Measurements from ENCODE around the gene OR6B3. TPM values are rescaled to one million over a fixed set of nuclear protein-coding genes. Genes with fewer than 3 reads are reported as not detected.

OR6B3 gene
- total RNA-seq, 1 donor from 2014 or later, result not detected

GRCh38 chr2:240030379-240031094, 22.8 kb downstream of the OR6B3 start, which contains the start of gene OR6B2:
TSS of gene OR6B2 (minus strand) at chr2:240030429. CDS start at chr2:240030429, 0 bp downstream.
- H3K27me3 ChIP-seq (ENCODE audit: control insufficient read depth in 3 of 3, insufficient read depth in 3 of 3, low read length in 3 of 3), result peaks cover 15 to 22% (median 17%) of the 10 kb centered on the region in 3 donors
- no peak within 1 kb of the TSS for H3K4me3 ChIP-seq (ENCODE audit: low read length in 3 of 3)
- no peaks in the 10 kb centered on the region for H3K4me1 ChIP-seq (ENCODE audit: control insufficient read depth in 3 of 3, insufficient read depth in 3 of 3, low read length in 3 of 3)
- no peaks in the 10 kb centered on the region for H3K9me3 ChIP-seq (ENCODE audit: control insufficient read depth in 3 of 3, low read length in 3 of 3)
- H3K9ac ChIP-seq (ENCODE audit: low read depth in 1 of 3, low read length in 3 of 3), result no peak within 1 kb of the TSS
- no peak within 1 kb of the TSS for H3K27ac ChIP-seq (ENCODE audit: low read depth, low read length)
- no peaks in the 10 kb centered on the region for H3K36me3 ChIP-seq (ENCODE audit: control insufficient read depth in 3 of 3, insufficient read depth in 3 of 3, low read length in 3 of 3)

- Histone ChIP-seq H3K36me3 (ENCODE audit: control insufficient read depth in 3 of 3, insufficient read depth in 3 of 3, low read length in 3 of 3) (peaks cover 15 to 19% (median 18%) of the 10 kb centered on the region in 3 donors), H3K9me3 (ENCODE audit: control insufficient read depth in 3 of 3, low read length in 3 of 3) (no peaks in the 10 kb centered on the region), H3K27ac (ENCODE audit: low read depth, low read length) (peak overlapping the region; percentile 73), H3K4me3 (ENCODE audit: low read length in 3 of 3) (peak overlapping the region; percentile 75 to 99 (median 92)), H3K4me1 (ENCODE audit: control insufficient read depth in 3 of 3, insufficient read depth in 3 of 3, low read length in 3 of 3) (peaks cover 14 to 25% (median 16%) of the 10 kb centered on the region in 3 donors), H3K9ac (ENCODE audit: low read depth in 1 of 3, low read length in 3 of 3) (peak overlapping the region; percentile 83 to 99 (median 97)), H3K27me3 (ENCODE audit: control insufficient read depth in 3 of 3, insufficient read depth in 3 of 3, low read length in 3 of 3) (no peaks in the 10 kb centered on the region)
Measured at GRCh38 chr2:240024766-240025165, 28.6 kb downstream of the OR6B3 start.

GRCh38 chr2:240023792-240024191, 29.5 kb downstream of the OR6B3 start:
- H3K36me3 ChIP-seq (ENCODE audit: control insufficient read depth in 3 of 3, insufficient read depth in 3 of 3, low read length in 3 of 3), result peaks cover 21 to 24% (median 22%) of the 10 kb centered on the region in 3 donors
- no peaks in the 10 kb centered on the region for H3K27me3 ChIP-seq (ENCODE audit: control insufficient read depth in 3 of 3, insufficient read depth in 3 of 3, low read length in 3 of 3)
- peak overlapping the region; percentile 83 to 99 (median 97) for H3K9ac ChIP-seq (ENCODE audit: low read depth in 1 of 3, low read length in 3 of 3)
- peak overlapping the region; percentile 75 to 99 (median 92) for H3K4me3 ChIP-seq (ENCODE audit: low read length in 3 of 3)
- no peaks in the 10 kb centered on the region for H3K9me3 ChIP-seq (ENCODE audit: control insufficient read depth in 3 of 3, low read length in 3 of 3)
- H3K4me1 ChIP-seq (ENCODE audit: control insufficient read depth in 3 of 3, insufficient read depth in 3 of 3, low read length in 3 of 3), result peaks cover 14 to 25% (median 16%) of the 10 kb centered on the region in 3 donors
- no peak overlapping the region for H3K27ac ChIP-seq (ENCODE audit: low read depth, low read length)

GRCh38 chr2:240021488-240022104, 31.7 kb downstream of the OR6B3 start:
- H3K27ac ChIP-seq (ENCODE audit: low read depth, low read length), result no peak overlapping the region
- no peaks in the 10 kb centered on the region for H3K27me3 ChIP-seq (ENCODE audit: control insufficient read depth in 3 of 3, insufficient read depth in 3 of 3, low read length in 3 of 3)
- H3K4me1 ChIP-seq (ENCODE audit: control insufficient read depth in 3 of 3, insufficient read depth in 3 of 3, low read length in 3 of 3), result peaks cover 14 to 25% (median 16%) of the 10 kb centered on the region in 3 donors
- peaks cover 41 to 44% (median 43%) of the 10 kb centered on the region in 3 donors for H3K36me3 ChIP-seq (ENCODE audit: control insufficient read depth in 3 of 3, insufficient read depth in 3 of 3, low read length in 3 of 3)
- H3K4me3 ChIP-seq (ENCODE audit: low read length in 3 of 3), result no peak overlapping the region
- no peaks in the 10 kb centered on the region for H3K9me3 ChIP-seq (ENCODE audit: control insufficient read depth in 3 of 3, low read length in 3 of 3)
- peak overlapping the region in 1 of 3 donors; percentile 17 for H3K9ac ChIP-seq (ENCODE audit: low read depth in 1 of 3, low read length in 3 of 3)

GRCh38 chr2:240018071-240018750, 35.1 kb downstream of the OR6B3 start:
- Histone ChIP-seq H3K4me1 (ENCODE audit: control insufficient read depth in 3 of 3, insufficient read depth in 3 of 3, low read length in 3 of 3) (peaks cover 4 to 10% (median 6%) of the 10 kb centered on the region in 3 donors), H3K36me3 (ENCODE audit: control insufficient read depth in 3 of 3, insufficient read depth in 3 of 3, low read length in 3 of 3) (peaks cover 66 to 73% (median 67%) of the 10 kb centered on the region in 3 donors), H3K27me3 (ENCODE audit: control insufficient read depth in 3 of 3, insufficient read depth in 3 of 3, low read length in 3 of 3) (no peaks in the 10 kb centered on the region), H3K9me3 (ENCODE audit: control insufficient read depth in 3 of 3, low read length in 3 of 3) (no peaks in the 10 kb centered on the region), H3K4me3 (ENCODE audit: low read length in 3 of 3) (no peak overlapping the region), H3K27ac (ENCODE audit: low read depth, low read length) (no peak overlapping the region), H3K9ac (ENCODE audit: low read depth in 1 of 3, low read length in 3 of 3) (no peak overlapping the region)

- no peaks in the 10 kb centered on the region for H3K27me3 ChIP-seq (ENCODE audit: control insufficient read depth in 3 of 3, insufficient read depth in 3 of 3, low read length in 3 of 3)
- H3K27ac ChIP-seq (ENCODE audit: low read depth, low read length), result no peak overlapping the region
- H3K9ac ChIP-seq (ENCODE audit: low read depth in 1 of 3, low read length in 3 of 3), result no peak overlapping the region
- H3K36me3 ChIP-seq (ENCODE audit: control insufficient read depth in 3 of 3, insufficient read depth in 3 of 3, low read length in 3 of 3), result peaks cover 59 to 85% (median 77%) of the 10 kb centered on the region in 3 donors
- no peaks in the 10 kb centered on the region for H3K4me1 ChIP-seq (ENCODE audit: control insufficient read depth in 3 of 3, insufficient read depth in 3 of 3, low read length in 3 of 3)
- H3K9me3 ChIP-seq (ENCODE audit: control insufficient read depth in 3 of 3, low read length in 3 of 3), result no peaks in the 10 kb centered on the region
- H3K4me3 ChIP-seq (ENCODE audit: low read length in 3 of 3), result no peak overlapping the region
Measured at GRCh38 chr2:240014327-240014726, 39.0 kb downstream of the OR6B3 start.

GRCh38 chr2:240013343-240013742, 40.0 kb downstream of the OR6B3 start:
- Histone ChIP-seq H3K27ac (ENCODE audit: low read depth, low read length) (no peak overlapping the region), H3K27me3 (ENCODE audit: control insufficient read depth in 3 of 3, insufficient read depth in 3 of 3, low read length in 3 of 3) (no peaks in the 10 kb centered on the region), H3K9ac (ENCODE audit: low read depth in 1 of 3, low read length in 3 of 3) (no peak overlapping the region), H3K9me3 (ENCODE audit: control insufficient read depth in 3 of 3, low read length in 3 of 3) (no peaks in the 10 kb centered on the region), H3K4me3 (ENCODE audit: low read length in 3 of 3) (no peak overlapping the region), H3K36me3 (ENCODE audit: control insufficient read depth in 3 of 3, insufficient read depth in 3 of 3, low read length in 3 of 3) (peaks cover 61 to 85% (median 81%) of the 10 kb centered on the region in 3 donors), H3K4me1 (ENCODE audit: control insufficient read depth in 3 of 3, insufficient read depth in 3 of 3, low read length in 3 of 3) (no peaks in the 10 kb centered on the region)

- Histone ChIP-seq H3K9me3 (ENCODE audit: control insufficient read depth in 3 of 3, low read length in 3 of 3) (no peaks in the 10 kb centered on the region), H3K9ac (ENCODE audit: low read depth in 1 of 3, low read length in 3 of 3) (no peak overlapping the region), H3K4me3 (ENCODE audit: low read length in 3 of 3) (no peak overlapping the region), H3K4me1 (ENCODE audit: control insufficient read depth in 3 of 3, insufficient read depth in 3 of 3, low read length in 3 of 3) (peaks cover 0 to 5% (median 4%) of the 10 kb centered on the region in 3 donors), H3K27me3 (ENCODE audit: control insufficient read depth in 3 of 3, insufficient read depth in 3 of 3, low read length in 3 of 3) (no peaks in the 10 kb centered on the region), H3K36me3 (ENCODE audit: control insufficient read depth in 3 of 3, insufficient read depth in 3 of 3, low read length in 3 of 3) (peaks cover 69 to 83% (median 78%) of the 10 kb centered on the region in 3 donors), H3K27ac (ENCODE audit: low read depth, low read length) (no peak overlapping the region)
Measured at GRCh38 chr2:240002983-240003382, 50.3 kb downstream of the OR6B3 start.

- H3K27me3 ChIP-seq (ENCODE audit: control insufficient read depth in 3 of 3, insufficient read depth in 3 of 3, low read length in 3 of 3), result no peaks in the 10 kb centered on the region
- no peak overlapping the region for H3K27ac ChIP-seq (ENCODE audit: low read depth, low read length)
- peaks cover 57 to 66% (median 60%) of the 10 kb centered on the region in 3 donors for H3K36me3 ChIP-seq (ENCODE audit: control insufficient read depth in 3 of 3, insufficient read depth in 3 of 3, low read length in 3 of 3)
- peaks cover 0 to 5% (median 4%) of the 10 kb centered on the region in 3 donors for H3K4me1 ChIP-seq (ENCODE audit: control insufficient read depth in 3 of 3, insufficient read depth in 3 of 3, low read length in 3 of 3)
- H3K4me3 ChIP-seq (ENCODE audit: low read length in 3 of 3), result no peak overlapping the region
- no peak overlapping the region for H3K9ac ChIP-seq (ENCODE audit: low read depth in 1 of 3, low read length in 3 of 3)
- H3K9me3 ChIP-seq (ENCODE audit: control insufficient read depth in 3 of 3, low read length in 3 of 3), result no peaks in the 10 kb centered on the region
Measured at GRCh38 chr2:240000671-240001070, 52.6 kb downstream of the OR6B3 start.
